Measurements from ENCODE around the gene DNAI2. TPM values are rescaled to one million over a fixed set of nuclear protein-coding genes. Genes with fewer than 3 reads are reported as not detected.

Gene DNAI2
- total RNA-seq, 4 donors from 2014 or later, result 2.1 TPM; not detected in 3

- H3K27ac ChIP-seq, result no peak overlapping the region
- TF ChIP-seq POLR2A (IDR thresholded peaks at IDR 0.05), result no peak
- H3K4me3 ChIP-seq, result no peak overlapping the region
- H3K36me3 ChIP-seq, result no peaks in the 10 kb centered on the region
- DNase-seq, result no peak
- intact Hi-C loops (cut with DNase I; ENCODE audit: low total_unique reads), result no loop called here
- H3K4me1 ChIP-seq, result peaks cover 0 to under 1% of the 10 kb centered on the region in 2 donors
- no peaks in the 10 kb centered on the region for H3K27me3 ChIP-seq
- H3K9me3 ChIP-seq, result no peaks in the 10 kb centered on the region
Observed at GRCh38 chr17:74351552-74352210, 77.6 kb downstream of the DNAI2 start.

DNA sequence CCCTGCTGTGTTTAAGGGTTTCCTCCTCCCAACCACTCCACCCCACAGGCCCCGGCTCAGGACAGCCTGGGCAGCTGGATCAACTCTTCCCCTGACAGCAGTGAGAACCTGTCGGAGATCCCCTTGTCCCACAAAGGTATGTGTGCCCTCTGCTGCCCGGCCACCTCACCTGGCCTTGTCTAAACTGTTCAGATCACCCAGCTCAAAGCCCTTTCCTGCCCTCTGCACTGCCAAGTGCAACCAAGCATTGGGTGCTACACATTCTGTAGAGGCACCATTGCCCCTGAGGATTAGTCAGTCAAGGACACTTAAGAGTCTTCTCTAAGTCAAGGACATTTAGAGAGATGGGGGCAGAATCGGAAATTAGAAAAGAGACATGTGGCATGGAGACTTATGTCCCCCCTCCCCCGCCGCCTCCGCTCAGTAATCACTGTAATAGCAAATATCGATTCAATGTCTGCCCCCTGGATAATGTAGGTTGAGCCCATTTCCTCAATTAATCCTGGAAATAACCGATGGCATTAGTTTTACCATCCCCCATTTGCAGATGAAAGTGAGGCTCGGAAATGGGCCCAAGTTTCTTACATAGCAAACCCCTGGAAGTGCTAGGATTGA, 79.5 kb downstream of the DNAI2 start:
- peaks cover 0 to 12% of the 10 kb centered on the region in 2 donors for H3K27me3 ChIP-seq
- no peaks in the 10 kb centered on the region for H3K36me3 ChIP-seq
- H3K9me3 ChIP-seq, result no peaks in the 10 kb centered on the region
- no peak overlapping the region for H3K4me3 ChIP-seq
- intact Hi-C loops (cut with DNase I; ENCODE audit: low total_unique reads), result no loop called here
- DNase-seq, result no peak
- no peak overlapping the region for H3K27ac ChIP-seq
- H3K4me1 ChIP-seq, result peaks cover 0 to 9% of the 10 kb centered on the region in 2 donors
- no peak for TF ChIP-seq POLR2A (IDR thresholded peaks at IDR 0.05)
- no peak for TF ChIP-seq CTCF (IDR thresholded peaks at IDR 0.05)

DNA sequence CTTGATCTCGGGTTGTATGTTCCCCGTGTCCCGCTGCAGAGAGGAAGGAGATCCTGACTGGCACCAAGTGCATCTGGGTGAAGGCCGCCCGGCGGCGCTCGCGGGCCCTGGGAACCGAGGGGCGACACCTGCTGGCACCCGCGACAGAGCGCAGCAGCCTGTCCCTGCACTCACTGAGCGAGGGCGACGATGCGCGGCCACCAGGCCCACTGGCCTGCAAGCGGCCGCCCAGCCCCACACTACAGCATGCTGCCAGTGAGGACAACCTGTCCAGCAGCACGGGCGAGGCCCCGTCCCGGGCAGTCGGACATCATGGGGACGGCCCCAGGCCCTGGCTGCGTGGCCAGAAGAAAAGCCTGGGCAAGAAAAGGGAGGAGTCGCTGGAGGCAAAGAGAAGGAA, 80.1 kb downstream of the DNAI2 start:
- no peak overlapping the region for H3K27ac ChIP-seq
- H3K4me1 ChIP-seq, result peaks cover 0 to 9% of the 10 kb centered on the region in 2 donors
- H3K4me3 ChIP-seq, result no peak overlapping the region
- H3K36me3 ChIP-seq, result no peaks in the 10 kb centered on the region
- no peak for DNase-seq
- TF ChIP-seq CTCF (IDR thresholded peaks at IDR 0.05), result no peak
- no peak for TF ChIP-seq POLR2A (IDR thresholded peaks at IDR 0.05)
- intact Hi-C loops (cut with DNase I; ENCODE audit: low total_unique reads), result no loop called here
- peaks cover 0 to 16% of the 10 kb centered on the region in 2 donors for H3K27me3 ChIP-seq
- H3K9me3 ChIP-seq, result no peaks in the 10 kb centered on the region

- Histone ChIP-seq H3K4me1 (peaks cover 0 to 9% of the 10 kb centered on the region in 2 donors), H3K36me3 (no peaks in the 10 kb centered on the region), H3K27ac (no peak overlapping the region), H3K4me3 (no peak overlapping the region), H3K27me3 (peaks cover 0 to 17% of the 10 kb centered on the region in 2 donors), H3K9me3 (no peaks in the 10 kb centered on the region)
- DNase-seq, result no peak
- TF ChIP-seq POLR2A (IDR thresholded peaks at IDR 0.05) (no peak), CTCF (IDR thresholded peaks at IDR 0.05) (no peak)
- intact Hi-C loops (cut with DNase I; ENCODE audit: low total_unique reads), result no loop called here
Observed at GRCh38 chr17:74354561-74354960, 80.5 kb downstream of the DNAI2 start.

DNA sequence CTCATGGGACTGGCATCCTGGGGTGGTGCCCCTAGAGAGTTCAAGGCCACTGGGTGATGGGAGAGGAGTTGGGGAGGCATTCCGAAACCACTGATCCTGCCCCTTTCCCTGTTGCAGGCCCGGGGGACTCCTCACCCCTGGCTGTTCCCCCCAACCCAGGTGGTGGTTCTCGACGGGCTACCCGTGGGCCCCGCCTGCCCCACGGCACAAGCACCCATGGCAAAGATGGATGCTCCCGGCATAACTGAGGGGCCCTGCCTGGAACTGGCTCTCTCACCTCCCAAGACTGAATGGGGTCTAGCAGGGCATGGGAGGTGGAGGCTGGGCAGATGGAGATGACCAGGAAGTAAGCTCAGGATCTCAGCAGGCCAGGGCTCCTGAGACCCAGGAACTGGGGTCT, 81.0 kb downstream of the DNAI2 start:
- Histone ChIP-seq H3K27ac (no peak overlapping the region), H3K4me1 (peaks cover 0 to 9% of the 10 kb centered on the region in 2 donors), H3K27me3 (peaks cover 0 to 17% of the 10 kb centered on the region in 2 donors), H3K9me3 (no peaks in the 10 kb centered on the region), H3K4me3 (no peak overlapping the region), H3K36me3 (no peaks in the 10 kb centered on the region)
- DNase-seq, result no peak
- intact Hi-C loops (cut with DNase I; ENCODE audit: low total_unique reads), result no loop called here
- TF ChIP-seq POLR2A (IDR thresholded peaks at IDR 0.05) (no peak), CTCF (IDR thresholded peaks at IDR 0.05) (no peak)

Measured in uterus (tissue), 4 donors.